RWPE2 (cell line): ENCODE results near the gene SLC16A9.
"Not testable (repeated sequence)": the region's sequence is repeated elsewhere in the genome, so short reads cannot be mapped to it uniquely, and the experiment has no call there.

Experiments
- ATAC-seq: fragments of 200-7000 bp; cut with Tn5 transposase; 3 replicates; pipeline ENCODE4 v1.9.1; 2021; ENCODE audit warnings: low read depth
- DNase-seq: peaks from one replicate; pipeline ENCODE4 v3.0.0-alpha.2; 2020; ENCODE audit warnings: low spot score
- H3K27ac ChIP-seq: fragments of 450-650 bp; 2 replicates; pipeline ENCODE4 v1.5.1; 2017; ENCODE audit warnings: mild to moderate bottlenecking; ENCODE audit not compliant: poor library complexity, severe bottlenecking
- H3K27me3 ChIP-seq: fragments of 250-450 bp; sonication (Bioruptor Pico); 2 replicates; pipeline ENCODE4 v1.5.1; 2021; ENCODE audit warnings: mild to moderate bottlenecking, moderate library complexity; ENCODE audit not compliant: insufficient read depth, poor library complexity, severe bottlenecking
- H3K36me3 ChIP-seq: fragments of 250-450 bp; sonication (Bioruptor Pico); 2 replicates; pipeline ENCODE4 v1.5.1; 2020; ENCODE audit warnings: low read depth, mild to moderate bottlenecking, moderate library complexity
- H3K4me1 ChIP-seq: fragments of 250-450 bp; sonication (Bioruptor Pico); 2 replicates; pipeline ENCODE4 v1.5.1; 2021; ENCODE audit warnings: mild to moderate bottlenecking, moderate library complexity; ENCODE audit not compliant: insufficient read depth, poor library complexity, severe bottlenecking
- H3K4me3 ChIP-seq: fragments of 250-450 bp; sonication (Bioruptor Pico); 2 replicates; pipeline ENCODE4 v1.5.1; 2021; ENCODE audit warnings: mild to moderate bottlenecking, moderate library complexity; ENCODE audit not compliant: severe bottlenecking
- H3K9me3 ChIP-seq: fragments of 250-450 bp; sonication (Bioruptor Pico); 2 replicates; pipeline ENCODE4 v1.5.1; 2021; ENCODE audit warnings: mild to moderate bottlenecking, moderate library complexity; ENCODE audit not compliant: severe bottlenecking
- CTCF ChIP-seq: fragments of 450-650 bp; IDR thresholded peaks from one replicate; pipeline ENCODE4 v1.5.1; 2017; ENCODE audit warnings: mild to moderate bottlenecking, moderate library complexity; ENCODE audit not compliant: poor library complexity, severe bottlenecking

SLC16A9 gene

GRCh38 chr10:59644841-59645240 lies 64.8 kb downstream of the SLC16A9 start:
- no peaks in the 10 kb centered on the region for H3K4me1 ChIP-seq
- H3K27ac ChIP-seq = no peak overlapping the region
- DNase-seq (no peak), ATAC-seq (no peak)
- H3K4me3 ChIP-seq = no peak overlapping the region
- no peaks in the 10 kb centered on the region for H3K27me3 ChIP-seq
- H3K36me3 ChIP-seq = no peaks in the 10 kb centered on the region
- no peak for TF ChIP-seq CTCF
- H3K9me3 ChIP-seq = peaks cover 5% of the 10 kb centered on the region

GRCh38 chr10:59641688-59642087 lies 68.0 kb downstream of the SLC16A9 start:
- ATAC-seq, H3K4me3 ChIP-seq, H3K4me1 ChIP-seq, H3K27me3 ChIP-seq, H3K27ac ChIP-seq, H3K36me3 ChIP-seq, DNase-seq, H3K9me3 ChIP-seq: not testable (repeated sequence)

- no peak for DNase-seq
- H3K9me3 ChIP-seq = no peaks in the 10 kb centered on the region
Measured at GRCh38 chr10:59635502-59636290, 74.0 kb downstream of the SLC16A9 start.

GRCh38 chr10:59634102-59634501 lies 75.5 kb downstream of the SLC16A9 start:
- DNase-seq = no peak
- no peak for TF ChIP-seq CTCF

More at GRCh38 chr10:59635502-59636290, 74.0 kb downstream of the SLC16A9 start:
- Histone ChIP-seq H3K36me3 (no peaks in the 10 kb centered on the region), H3K27me3 (peaks cover 4% of the 10 kb centered on the region), H3K4me1 (no peaks in the 10 kb centered on the region), H3K4me3 (no peak overlapping the region), H3K27ac (no peak overlapping the region)
- no peak for TF ChIP-seq CTCF
- ATAC-seq = no peak

GRCh38 chr10:59633063-59633462 lies 76.6 kb downstream of the SLC16A9 start:
- no peaks in the 10 kb centered on the region for H3K36me3 ChIP-seq
- TF ChIP-seq CTCF = no peak
- peaks cover 4% of the 10 kb centered on the region for H3K27me3 ChIP-seq
- H3K4me1 ChIP-seq = no peaks in the 10 kb centered on the region
- DNase-seq = no peak
- no peak overlapping the region for H3K27ac ChIP-seq
- H3K4me3 ChIP-seq = no peak overlapping the region
- no peak for ATAC-seq
- no peaks in the 10 kb centered on the region for H3K9me3 ChIP-seq

More at GRCh38 chr10:59634102-59634501, 75.5 kb downstream of the SLC16A9 start:
- Histone ChIP-seq H3K27me3 (peaks cover 4% of the 10 kb centered on the region), H3K27ac (no peak overlapping the region), H3K4me3 (no peak overlapping the region), H3K4me1 (no peaks in the 10 kb centered on the region), H3K36me3 (no peaks in the 10 kb centered on the region), H3K9me3 (no peaks in the 10 kb centered on the region)
- ATAC-seq = no peak
